ENCODE results near the gene RFNG. TPM values are rescaled to one million over a fixed set of nuclear protein-coding genes. Genes with fewer than 3 reads are reported as not detected.

Gene RFNG
- total and polyA plus RNA-seq, 2 of the 13 experiments (the other 11 are each of a cell fraction or from before 2014, with no cell fraction given): 61.4 to 64.0 TPM

DNA sequence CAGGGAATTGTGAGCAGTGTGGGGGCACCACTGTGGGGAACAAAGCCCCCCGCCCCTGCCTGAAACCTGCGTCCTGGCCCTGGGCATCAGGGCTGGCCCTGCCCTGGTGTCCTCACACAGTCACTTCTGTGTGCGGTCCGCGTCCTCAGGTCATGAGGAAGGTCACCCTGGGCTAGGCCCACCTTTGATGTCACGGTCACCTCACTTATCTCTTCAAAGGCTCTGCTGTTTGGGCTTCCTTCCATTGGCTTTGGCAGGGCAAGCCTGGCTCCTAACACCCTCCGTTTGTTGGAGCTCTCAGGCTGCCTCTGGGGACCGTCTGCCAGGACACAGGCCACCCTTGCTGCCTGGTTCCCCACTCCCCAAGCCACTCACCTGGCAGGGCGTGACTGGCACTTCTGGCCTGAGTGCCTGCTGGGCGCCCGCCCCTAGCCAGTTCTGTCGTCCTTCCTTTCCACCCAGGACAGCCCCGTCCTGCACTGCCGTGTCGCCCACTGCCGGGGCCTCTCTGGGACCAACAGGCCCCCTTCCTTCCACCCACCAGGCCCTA lies 37.8 kb downstream of the RFNG start (continued):
- TF ChIP-seq, protein P1, sequence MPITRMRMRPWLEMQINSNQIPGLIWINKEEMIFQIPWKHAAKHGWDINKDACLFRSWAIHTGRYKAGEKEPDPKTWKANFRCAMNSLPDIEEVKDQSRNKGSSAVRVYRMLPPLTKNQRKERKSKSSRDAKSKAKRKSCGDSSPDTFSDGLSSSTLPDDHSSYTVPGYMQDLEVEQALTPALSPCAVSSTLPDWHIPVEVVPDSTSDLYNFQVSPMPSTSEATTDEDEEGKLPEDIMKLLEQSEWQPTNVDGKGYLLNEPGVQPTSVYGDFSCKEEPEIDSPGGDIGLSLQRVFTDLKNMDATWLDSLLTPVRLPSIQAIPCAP (CRISPR knock-in tag; IDR thresholded peaks at IDR 0.05; ENCODE audit: low read depth): no peak
- TF ChIP-seq, protein P2, sequence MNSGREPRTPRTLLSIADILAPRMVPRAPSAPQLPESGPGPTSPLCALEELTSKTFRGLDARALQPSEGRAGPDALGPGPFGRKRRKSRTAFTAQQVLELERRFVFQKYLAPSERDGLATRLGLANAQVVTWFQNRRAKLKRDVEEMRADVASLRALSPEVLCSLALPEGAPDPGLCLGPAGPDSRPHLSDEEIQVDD (CRISPR knock-in tag; IDR thresholded peaks at IDR 0.05; ENCODE audit: borderline replicate concordance): no peak
- TF ChIP-seq KAT2B (IDR thresholded peaks at IDR 0.05; ENCODE audit: borderline replicate concordance, low read depth, low read length) (no peak), ZNF552 (CRISPR knock-in tag; IDR thresholded peaks at IDR 0.05; ENCODE audit: borderline replicate concordance) (no peak), CHCHD3 (CRISPR knock-in tag; IDR thresholded peaks at IDR 0.05) (no peak)
- TF ChIP-seq, protein P3, sequence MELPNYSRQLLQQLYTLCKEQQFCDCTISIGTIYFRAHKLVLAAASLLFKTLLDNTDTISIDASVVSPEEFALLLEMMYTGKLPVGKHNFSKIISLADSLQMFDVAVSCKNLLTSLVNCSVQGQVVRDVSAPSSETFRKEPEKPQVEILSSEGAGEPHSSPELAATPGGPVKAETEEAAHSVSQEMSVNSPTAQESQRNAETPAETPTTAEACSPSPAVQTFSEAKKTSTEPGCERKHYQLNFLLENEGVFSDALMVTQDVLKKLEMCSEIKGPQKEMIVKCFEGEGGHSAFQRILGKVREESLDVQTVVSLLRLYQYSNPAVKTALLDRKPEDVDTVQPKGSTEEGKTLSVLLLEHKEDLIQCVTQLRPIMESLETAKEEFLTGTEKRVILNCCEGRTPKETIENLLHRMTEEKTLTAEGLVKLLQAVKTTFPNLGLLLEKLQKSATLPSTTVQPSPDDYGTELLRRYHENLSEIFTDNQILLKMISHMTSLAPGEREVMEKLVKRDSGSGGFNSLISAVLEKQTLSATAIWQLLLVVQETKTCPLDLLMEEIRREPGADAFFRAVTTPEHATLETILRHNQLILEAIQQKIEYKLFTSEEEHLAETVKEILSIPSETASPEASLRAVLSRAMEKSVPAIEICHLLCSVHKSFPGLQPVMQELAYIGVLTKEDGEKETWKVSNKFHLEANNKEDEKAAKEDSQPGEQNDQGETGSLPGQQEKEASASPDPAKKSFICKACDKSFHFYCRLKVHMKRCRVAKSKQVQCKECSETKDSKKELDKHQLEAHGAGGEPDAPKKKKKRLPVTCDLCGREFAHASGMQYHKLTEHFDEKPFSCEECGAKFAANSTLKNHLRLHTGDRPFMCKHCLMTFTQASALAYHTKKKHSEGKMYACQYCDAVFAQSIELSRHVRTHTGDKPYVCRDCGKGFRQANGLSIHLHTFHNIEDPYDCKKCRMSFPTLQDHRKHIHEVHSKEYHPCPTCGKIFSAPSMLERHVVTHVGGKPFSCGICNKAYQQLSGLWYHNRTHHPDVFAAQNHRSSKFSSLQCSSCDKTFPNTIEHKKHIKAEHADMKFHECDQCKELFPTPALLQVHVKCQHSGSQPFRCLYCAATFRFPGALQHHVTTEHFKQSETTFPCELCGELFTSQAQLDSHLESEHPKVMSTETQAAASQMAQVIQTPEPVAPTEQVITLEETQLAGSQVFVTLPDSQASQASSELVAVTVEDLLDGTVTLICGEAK (IDR thresholded peaks at IDR 0.05): no peak
- TF ChIP-seq, protein P3 (CRISPR knock-in tag; IDR thresholded peaks at IDR 0.05): no peak
- TF ChIP-seq, protein P4, sequence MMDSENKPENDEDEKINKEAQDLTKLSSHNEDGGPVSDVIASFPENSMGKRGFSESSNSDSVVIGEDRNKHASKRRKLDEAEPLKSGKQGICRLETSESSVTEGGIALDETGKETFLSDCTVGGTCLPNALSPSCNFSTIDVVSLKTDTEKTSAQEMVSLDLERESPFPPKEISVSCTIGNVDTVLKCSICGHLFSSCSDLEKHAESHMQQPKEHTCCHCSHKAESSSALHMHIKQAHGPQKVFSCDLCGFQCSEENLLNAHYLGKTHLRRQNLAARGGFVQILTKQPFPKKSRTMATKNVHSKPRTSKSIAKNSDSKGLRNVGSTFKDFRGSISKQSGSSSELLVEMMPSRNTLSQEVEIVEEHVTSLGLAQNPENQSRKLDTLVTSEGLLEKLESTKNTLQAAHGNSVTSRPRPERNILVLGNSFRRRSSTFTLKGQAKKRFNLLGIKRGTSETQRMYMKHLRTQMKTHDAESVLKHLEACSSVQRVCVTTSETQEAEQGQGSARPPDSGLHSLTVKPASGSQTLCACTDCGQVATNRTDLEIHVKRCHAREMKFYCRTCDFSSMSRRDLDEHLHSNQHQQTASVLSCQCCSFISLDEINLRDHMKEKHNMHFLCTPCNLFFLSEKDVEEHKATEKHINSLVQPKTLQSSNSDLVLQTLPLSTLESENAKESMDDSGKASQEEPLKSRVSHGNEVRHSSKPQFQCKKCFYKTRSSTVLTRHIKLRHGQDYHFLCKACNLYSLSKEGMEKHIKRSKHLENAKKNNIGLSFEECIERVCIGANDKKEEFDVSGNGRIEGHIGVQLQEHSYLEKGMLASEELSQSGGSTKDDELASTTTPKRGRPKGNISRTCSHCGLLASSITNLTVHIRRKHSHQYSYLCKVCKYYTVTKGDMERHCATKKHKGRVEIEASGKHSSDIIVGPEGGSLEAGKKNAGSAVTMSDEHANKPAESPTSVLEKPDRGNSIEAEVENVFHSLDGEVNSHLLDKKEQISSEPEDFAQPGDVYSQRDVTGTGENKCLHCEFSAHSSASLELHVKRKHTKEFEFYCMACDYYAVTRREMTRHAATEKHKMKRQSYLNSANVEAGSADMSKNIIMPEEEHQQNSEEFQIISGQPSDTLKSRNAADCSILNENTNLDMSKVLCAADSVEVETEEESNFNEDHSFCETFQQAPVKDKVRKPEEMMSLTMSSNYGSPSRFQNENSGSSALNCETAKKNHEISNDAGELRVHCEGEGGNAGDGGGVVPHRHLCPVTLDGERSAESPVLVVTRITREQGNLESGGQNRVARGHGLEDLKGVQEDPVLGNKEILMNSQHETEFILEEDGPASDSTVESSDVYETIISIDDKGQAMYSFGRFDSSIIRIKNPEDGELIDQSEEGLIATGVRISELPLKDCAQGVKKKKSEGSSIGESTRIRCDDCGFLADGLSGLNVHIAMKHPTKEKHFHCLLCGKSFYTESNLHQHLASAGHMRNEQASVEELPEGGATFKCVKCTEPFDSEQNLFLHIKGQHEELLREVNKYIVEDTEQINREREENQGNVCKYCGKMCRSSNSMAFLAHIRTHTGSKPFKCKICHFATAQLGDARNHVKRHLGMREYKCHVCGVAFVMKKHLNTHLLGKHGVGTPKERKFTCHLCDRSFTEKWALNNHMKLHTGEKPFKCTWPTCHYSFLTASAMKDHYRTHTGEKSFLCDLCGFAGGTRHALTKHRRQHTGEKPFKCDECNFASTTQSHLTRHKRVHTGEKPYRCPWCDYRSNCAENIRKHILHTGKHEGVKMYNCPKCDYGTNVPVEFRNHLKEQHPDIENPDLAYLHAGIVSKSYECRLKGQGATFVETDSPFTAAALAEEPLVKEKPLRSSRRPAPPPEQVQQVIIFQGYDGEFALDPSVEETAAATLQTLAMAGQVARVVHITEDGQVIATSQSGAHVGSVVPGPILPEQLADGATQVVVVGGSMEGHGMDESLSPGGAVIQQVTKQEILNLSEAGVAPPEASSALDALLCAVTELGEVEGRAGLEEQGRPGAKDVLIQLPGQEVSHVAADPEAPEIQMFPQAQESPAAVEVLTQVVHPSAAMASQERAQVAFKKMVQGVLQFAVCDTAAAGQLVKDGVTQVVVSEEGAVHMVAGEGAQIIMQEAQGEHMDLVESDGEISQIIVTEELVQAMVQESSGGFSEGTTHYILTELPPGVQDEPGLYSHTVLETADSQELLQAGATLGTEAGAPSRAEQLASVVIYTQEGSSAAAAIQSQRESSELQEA (CRISPR knock-in tag; IDR thresholded peaks at IDR 0.05; ENCODE audit: not compliant biosample characterization): no peak
